Trophoblast cell (in vitro differentiated cells and primary cell): Measurements from ENCODE around the gene USP43.
"Not testable (repeated sequence)": the region's sequence is repeated elsewhere in the genome, so short reads cannot be mapped to it uniquely, and the experiment has no call there.

Experiments used
- DNase-seq, 2 donors: peaks; one replicate each; pipeline ENCODE4 v3.0.0-alpha.2; 2016
- H2AFZ ChIP-seq: 2 replicates; pipeline ENCODE4 v1.6.1; 2013; ENCODE audit warnings: low read length, moderate library complexity, mild to moderate bottlenecking; ENCODE audit not compliant: insufficient read depth, poor library complexity
- H2AK5ac ChIP-seq: 2 replicates; pipeline ENCODE4 v1.6.1; 2013; ENCODE audit warnings: mild to moderate bottlenecking, low read length
- H2BK120ac ChIP-seq: 2 replicates; pipeline ENCODE4 v1.6.1; 2013; ENCODE audit warnings: low read length, mild to moderate bottlenecking, moderate library complexity; ENCODE audit not compliant: insufficient read depth, poor library complexity
- H2BK12ac ChIP-seq: 2 replicates; pipeline ENCODE4 v1.6.1; 2013; ENCODE audit warnings: mild to moderate bottlenecking, low read length, moderate library complexity
- H2BK5ac ChIP-seq: 2 replicates; pipeline ENCODE4 v1.6.1; 2013; ENCODE audit warnings: low read length, low read depth, moderate library complexity, mild to moderate bottlenecking; ENCODE audit not compliant: poor library complexity
- H3K14ac ChIP-seq: 2 replicates; pipeline ENCODE4 v1.6.1; 2013; ENCODE audit warnings: mild to moderate bottlenecking, low read length
- H3K18ac ChIP-seq: 2 replicates; pipeline ENCODE4 v1.6.1; 2013; ENCODE audit warnings: mild to moderate bottlenecking, low read length
- H3K23ac ChIP-seq: 2 replicates; pipeline ENCODE4 v1.6.1; 2013; ENCODE audit warnings: low read length
- H3K27ac ChIP-seq: 2 replicates; pipeline ENCODE4 v1.5.1; 2013; ENCODE audit warnings: low read depth, mild to moderate bottlenecking, inconsistent platforms, low read length, moderate library complexity
- H3K27me3 ChIP-seq: 2 replicates; pipeline ENCODE4 v1.6.1; 2013; ENCODE audit warnings: inconsistent platforms, mild to moderate bottlenecking, low read length, moderate library complexity; ENCODE audit not compliant: insufficient read depth
- H3K36me3 ChIP-seq, 2 experiments: 1 replicate in 1 of 2; 2 replicates in 1 of 2; pipeline ENCODE4 v1.6.1; 2013; ENCODE audit warnings: low read length in 2 of 2, mild to moderate bottlenecking in 2 of 2, moderate library complexity in 1 of 2; ENCODE audit not compliant: insufficient read depth in 2 of 2, control insufficient read depth in 1 of 2
- H3K4ac ChIP-seq: 2 replicates; pipeline ENCODE4 v1.6.1; 2013; ENCODE audit warnings: low read depth, mild to moderate bottlenecking, low read length, moderate library complexity
- H3K4me1 ChIP-seq, 2 experiments: 1 replicate in 1 of 2; 2 replicates in 1 of 2; pipeline ENCODE4 v1.6.1; 2013; ENCODE audit warnings: low read length in 2 of 2, mild to moderate bottlenecking in 2 of 2, moderate library complexity in 1 of 2; ENCODE audit not compliant: insufficient read depth in 2 of 2, control insufficient read depth in 1 of 2
- H3K4me2 ChIP-seq: 2 replicates; pipeline ENCODE4 v1.6.1; 2013; ENCODE audit warnings: inconsistent platforms, mild to moderate bottlenecking, low read length, moderate library complexity
- H3K4me3 ChIP-seq: 2 replicates; pipeline ENCODE4 v1.5.1; 2013; ENCODE audit warnings: mild to moderate bottlenecking, low read depth, low read length, inconsistent platforms
- H3K79me1 ChIP-seq: one replicate; pipeline ENCODE4 v1.6.1; 2013; ENCODE audit warnings: low read length
- H3K79me2 ChIP-seq: 2 replicates; pipeline ENCODE4 v1.6.1; 2013; ENCODE audit warnings: low read length, mild to moderate bottlenecking; ENCODE audit not compliant: control insufficient read depth, insufficient read depth, poor library complexity
- H3K9ac ChIP-seq: 2 replicates; pipeline ENCODE4 v1.6.1; 2013; ENCODE audit warnings: mild to moderate bottlenecking, low read length
- H3K9me3 ChIP-seq: 2 replicates; pipeline ENCODE4 v1.6.1; 2013; ENCODE audit warnings: low read depth, mild to moderate bottlenecking, control low read depth, inconsistent platforms, low read length; ENCODE audit not compliant: insufficient read depth
- H4K12ac ChIP-seq: 2 replicates; pipeline ENCODE4 v1.6.1; 2013; ENCODE audit warnings: low read depth, mild to moderate bottlenecking, low read length, moderate library complexity
- H4K8ac ChIP-seq: 2 replicates; pipeline ENCODE4 v1.6.1; 2013; ENCODE audit warnings: low read depth, mild to moderate bottlenecking, low read length, moderate library complexity
- H4K91ac ChIP-seq: one replicate; pipeline ENCODE4 v1.6.1; 2013; ENCODE audit warnings: low read depth, mild to moderate bottlenecking, low read length, moderate library complexity
- WGBS: extraction: QIAGEN DNeasy Blood & Tissue Kit; methylation state at CpG from one replicate; pipeline ENCODE4 v1.1.7; 2013; ENCODE audit warnings: missing lambda C conversion rate; ENCODE audit not compliant: insufficient read length, insufficient coverage; ENCODE audit errors: extremely low coverage; 5-methylcytosine and 5-hydroxymethylcytosine counted together

The USP43 gene

DNA sequence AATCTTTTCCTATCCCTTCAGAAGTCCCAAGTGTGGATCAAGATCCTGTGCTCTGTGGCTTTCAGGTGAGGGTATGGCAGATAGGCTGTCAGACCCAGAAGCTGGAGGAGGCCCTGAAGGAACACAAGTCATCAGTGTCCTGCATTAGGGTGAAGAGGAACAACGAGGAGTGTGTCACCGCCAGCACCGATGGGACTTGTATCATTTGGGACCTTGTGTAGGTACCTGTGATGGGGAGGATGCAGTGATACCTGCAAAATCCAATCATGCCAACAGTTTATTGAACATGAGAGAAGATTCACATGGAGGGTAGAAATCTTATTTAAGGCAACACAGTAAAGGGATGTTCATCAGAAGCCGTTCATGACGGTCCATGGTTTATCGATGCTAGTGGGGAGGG, 10.0 kb upstream of the USP43 start:
- H2AK5ac ChIP-seq, result no peak overlapping the region
- no peak overlapping the region for H4K91ac ChIP-seq
- no peak overlapping the region for H4K12ac ChIP-seq
- H3K4me1 ChIP-seq, result no peaks in the 10 kb centered on the region
- H3K14ac ChIP-seq, result no peak overlapping the region
- H2BK120ac ChIP-seq, result no peak overlapping the region
- H3K36me3 ChIP-seq, result no peaks in the 10 kb centered on the region
- H3K18ac ChIP-seq, result no peak overlapping the region
- DNase-seq, result no peak
- no peaks in the 10 kb centered on the region for H3K79me2 ChIP-seq
- no peak overlapping the region for H2BK12ac ChIP-seq
- H3K4me2 ChIP-seq, result no peak overlapping the region
- no peaks in the 10 kb centered on the region for H3K27me3 ChIP-seq
- no peak overlapping the region for H3K4me3 ChIP-seq
- no peak overlapping the region for H3K4ac ChIP-seq
- H3K9me3 ChIP-seq, result no peaks in the 10 kb centered on the region
- no peaks in the 10 kb centered on the region for H3K79me1 ChIP-seq
- H2AFZ ChIP-seq, result no peak overlapping the region
- H3K23ac ChIP-seq, result no peak overlapping the region
- no peak overlapping the region for H2BK5ac ChIP-seq
- H3K9ac ChIP-seq, result no peak overlapping the region
- no peak overlapping the region for H3K27ac ChIP-seq
- no CpG with 5 or more reads among the region's 6 CpGs for WGBS
- no peak overlapping the region for H4K8ac ChIP-seq

DNA sequence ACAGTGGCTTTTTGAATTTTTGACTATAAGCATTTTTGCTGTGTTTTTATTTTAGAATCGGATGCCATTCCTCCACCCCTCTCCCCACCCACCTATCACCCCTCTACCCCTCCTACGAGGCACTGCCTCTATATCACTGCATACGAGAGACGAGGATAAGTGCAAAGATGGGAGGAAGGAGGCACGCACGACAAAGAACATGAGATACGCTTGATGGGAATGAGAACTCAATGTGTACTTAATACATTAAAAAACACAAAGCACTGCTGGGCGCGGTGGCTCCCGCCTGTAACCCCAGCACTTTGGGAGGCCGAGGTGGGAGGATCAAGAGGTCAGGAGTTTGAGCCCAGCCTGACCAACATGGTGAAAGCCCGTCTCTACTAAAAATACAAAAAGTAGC, 8.8 kb upstream of the USP43 start:
- Histone ChIP-seq H3K27ac (no peak overlapping the region), H2BK12ac (no peak overlapping the region), H3K27me3 (no peaks in the 10 kb centered on the region), H2AFZ (no peak overlapping the region), H3K4me1 (no peaks in the 10 kb centered on the region), H3K79me2 (no peaks in the 10 kb centered on the region), H3K18ac (no peak overlapping the region), H3K9me3 (no peaks in the 10 kb centered on the region), H3K4ac (no peak overlapping the region), H2AK5ac (no peak overlapping the region), H4K8ac (no peak overlapping the region), H3K4me2 (no peak overlapping the region), H3K36me3 (no peaks in the 10 kb centered on the region), H3K23ac (no peak overlapping the region), H4K12ac (no peak overlapping the region), H3K4me3 (no peak overlapping the region), H3K9ac (no peak overlapping the region), H2BK120ac (no peak overlapping the region), H2BK5ac (no peak overlapping the region), H4K91ac (no peak overlapping the region), H3K79me1 (no peaks in the 10 kb centered on the region), H3K14ac (no peak overlapping the region)
- WGBS, result no CpG with 5 or more reads among the region's 12 CpGs
- DNase-seq, result no peak

DNA sequence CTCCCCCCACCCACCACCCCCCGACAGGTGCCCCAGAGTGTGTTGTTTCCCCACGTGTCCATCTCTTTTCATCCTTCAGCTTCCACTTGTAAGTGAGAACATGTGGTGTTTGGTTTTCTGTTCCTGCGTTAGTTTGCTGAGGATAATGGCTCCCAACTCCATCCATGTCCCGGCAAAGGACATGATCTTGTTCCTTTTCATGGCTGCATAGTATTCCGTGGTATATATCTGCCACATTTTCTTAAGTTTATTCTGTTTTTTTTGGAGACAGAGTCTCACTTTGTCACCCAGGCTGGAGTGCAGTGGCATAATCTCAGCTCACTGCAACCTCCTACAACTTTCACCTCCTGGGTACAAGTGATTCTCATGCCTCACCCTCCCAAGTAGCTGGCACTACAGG, 4.9 kb upstream of the USP43 start:
- not testable (repeated sequence) for H4K91ac ChIP-seq, H3K79me2 ChIP-seq, H2BK12ac ChIP-seq, H4K12ac ChIP-seq, H2BK120ac ChIP-seq, H3K4me1 ChIP-seq, H3K9me3 ChIP-seq, H3K27ac ChIP-seq, H3K23ac ChIP-seq, H3K14ac ChIP-seq, H4K8ac ChIP-seq, H2AK5ac ChIP-seq, H3K9ac ChIP-seq, H3K18ac ChIP-seq, H2AFZ ChIP-seq, DNase-seq, H3K27me3 ChIP-seq, H3K4ac ChIP-seq, H3K4me2 ChIP-seq, H3K4me3 ChIP-seq, H3K79me1 ChIP-seq, H3K36me3 ChIP-seq, H2BK5ac ChIP-seq
- no CpG with 5 or more reads among the region's 5 CpGs for WGBS

GRCh38 chr17:9643611-9644010, 1.7 kb upstream of the USP43 start:
- peaks cover 15% of the 10 kb centered on the region for H3K79me2 ChIP-seq
- no peak overlapping the region for H3K4me3 ChIP-seq
- no peak overlapping the region for H4K8ac ChIP-seq
- H3K4ac ChIP-seq, result no peak overlapping the region
- H3K4me1 ChIP-seq, result peaks cover 2 to 8% of the 10 kb centered on the region in 2 experiments
- no peak overlapping the region for H2AFZ ChIP-seq
- WGBS, result no CpG with 5 or more reads among the region's 5 CpGs
- no peak overlapping the region for H4K91ac ChIP-seq
- H3K27me3 ChIP-seq, result no peaks in the 10 kb centered on the region
- no peak overlapping the region for H2BK5ac ChIP-seq
- no peak overlapping the region for H2BK12ac ChIP-seq
- H3K18ac ChIP-seq, result no peak overlapping the region
- H3K9ac ChIP-seq, result no peak overlapping the region
- no peak overlapping the region for H2BK120ac ChIP-seq
- DNase-seq, result peak; percentile 62 to 87
- H3K9me3 ChIP-seq, result no peaks in the 10 kb centered on the region
- H3K4me2 ChIP-seq, result no peak overlapping the region
- H4K12ac ChIP-seq, result no peak overlapping the region
- H2AK5ac ChIP-seq, result no peak overlapping the region
- peaks cover 26% of the 10 kb centered on the region for H3K79me1 ChIP-seq
- H3K27ac ChIP-seq, result no peak overlapping the region
- no peak overlapping the region for H3K23ac ChIP-seq
- no peaks in the 10 kb centered on the region for H3K36me3 ChIP-seq
- no peak overlapping the region for H3K14ac ChIP-seq
